Neuronal stem cell (in vitro differentiated cells): ENCODE data around the gene RELN.

Source experiments
- DNase-seq: peaks from one replicate; pipeline ENCODE4 v3.0.0-alpha.2; 2013; ENCODE audit warnings: low spot score
- H2AFZ ChIP-seq: one replicate; pipeline ENCODE4 v1.6.1; 2013; ENCODE audit warnings: mild to moderate bottlenecking, low read length, inconsistent platforms
- H2AK5ac ChIP-seq: 2 replicates; pipeline ENCODE4 v1.6.1; 2013; ENCODE audit warnings: low read depth, mild to moderate bottlenecking, inconsistent platforms, low read length, moderate library complexity, mixed read lengths
- H2BK120ac ChIP-seq: 2 replicates; pipeline ENCODE4 v1.6.1; 2013; ENCODE audit warnings: low read depth, mild to moderate bottlenecking, inconsistent platforms, low read length, moderate library complexity, mixed read lengths
- H2BK12ac ChIP-seq: one replicate; pipeline ENCODE4 v1.6.1; 2013; ENCODE audit warnings: low read length, inconsistent platforms
- H2BK15ac ChIP-seq: 2 replicates; pipeline ENCODE4 v1.6.1; 2013; ENCODE audit warnings: mild to moderate bottlenecking, low read length, inconsistent platforms, mixed read lengths
- H2BK5ac ChIP-seq: one replicate; pipeline ENCODE4 v1.6.1; 2013; ENCODE audit warnings: inconsistent platforms, mild to moderate bottlenecking, low read length, moderate library complexity
- H3K14ac ChIP-seq: one replicate; pipeline ENCODE4 v1.6.1; 2013; ENCODE audit warnings: low read length, inconsistent platforms
- H3K18ac ChIP-seq: 2 replicates; pipeline ENCODE4 v1.6.1; 2013; ENCODE audit warnings: low read length, inconsistent platforms
- H3K23ac ChIP-seq: 2 replicates; pipeline ENCODE4 v1.6.1; 2013; ENCODE audit warnings: low read depth, mild to moderate bottlenecking, mixed read lengths, low read length, inconsistent platforms; ENCODE audit not compliant: poor library complexity
- H3K27ac ChIP-seq: replicated peaks from 3 replicates; pipeline ENCODE4 v1.5.1; 2013; ENCODE audit warnings: low read length, inconsistent platforms
- H3K27me3 ChIP-seq, 3 experiments: 2 replicates each; pipeline ENCODE4 v1.6.1; 2013; ENCODE audit warnings: low read length in 3 of 3, mild to moderate bottlenecking in 2 of 3, inconsistent platforms in 1 of 3, low read depth in 1 of 3, mixed read lengths in 1 of 3, moderate library complexity in 1 of 3; ENCODE audit not compliant: control insufficient read depth in 3 of 3, insufficient read depth in 3 of 3
- H3K36me3 ChIP-seq, 2 donors: replicated peaks in 1 of 2; 2 replicates each; pipeline ENCODE4 v1.6.1; 2013; ENCODE audit warnings: low read length in 2 of 2; ENCODE audit not compliant: control insufficient read depth in 2 of 2, insufficient read depth in 2 of 2
- H3K4ac ChIP-seq: 2 replicates; pipeline ENCODE4 v1.6.1; 2013; ENCODE audit warnings: inconsistent platforms, mild to moderate bottlenecking, low read length, moderate library complexity
- H3K4me1 ChIP-seq, 2 donors: 1 replicate in 1 of 2; 2 replicates in 1 of 2; pipeline ENCODE4 v1.6.1; 2013; ENCODE audit warnings: low read length in 2 of 2, low read depth in 1 of 2; ENCODE audit not compliant: control insufficient read depth in 2 of 2, insufficient read depth in 1 of 2
- H3K4me2 ChIP-seq: one replicate; pipeline ENCODE4 v1.6.1; 2013; ENCODE audit warnings: mild to moderate bottlenecking, low read length, inconsistent platforms; ENCODE audit not compliant: insufficient read depth, poor library complexity, severe bottlenecking
- H3K4me3 ChIP-seq, 2 donors: 2 replicates each; pipeline ENCODE4 v1.5.1; 2013; ENCODE audit warnings: low read length in 2 of 2, mild to moderate bottlenecking in 2 of 2, inconsistent platforms in 1 of 2, moderate library complexity in 1 of 2
- H3K79me1 ChIP-seq: one replicate; pipeline ENCODE4 v1.6.1; 2013; ENCODE audit warnings: low read depth, mild to moderate bottlenecking, inconsistent platforms, low read length, moderate library complexity
- H3K9ac ChIP-seq: one replicate; pipeline ENCODE4 v1.6.1; 2013; ENCODE audit warnings: mild to moderate bottlenecking, low read depth, low read length, inconsistent platforms; ENCODE audit not compliant: poor library complexity
- H3K9me3 ChIP-seq, 2 donors: replicated peaks in 1 of 2; 2 replicates each; pipeline versions ENCODE3 to v1.6.1; 2013; ENCODE audit warnings: low read length in 2 of 2, mild to moderate bottlenecking in 2 of 2, inconsistent platforms in 1 of 2, low read depth in 1 of 2, mixed read lengths in 1 of 2, moderate library complexity in 1 of 2; ENCODE audit not compliant: control insufficient read depth in 2 of 2, insufficient read depth in 1 of 2
- H4K8ac ChIP-seq: one replicate; pipeline ENCODE4 v1.6.1; 2013; ENCODE audit warnings: low read depth, mild to moderate bottlenecking, inconsistent platforms, low read length, moderate library complexity
- H4K91ac ChIP-seq: one replicate; pipeline ENCODE4 v1.6.1; 2013; ENCODE audit warnings: low read length, low read depth, mild to moderate bottlenecking, inconsistent platforms; ENCODE audit not compliant: poor library complexity
- WGBS, 2 donors: extraction: QIAGEN DNeasy Blood & Tissue Kit; methylation state at CpG; one replicate each; pipeline ENCODE4 v1.1.7; 2013; ENCODE audit warnings: missing lambda C conversion rate in 2 of 2, mixed read lengths in 1 of 2; ENCODE audit not compliant: insufficient read length in 2 of 2, insufficient replicate concordance in 1 of 2; ENCODE audit errors: extremely low coverage in 2 of 2; 5-methylcytosine and 5-hydroxymethylcytosine counted together

Gene RELN

GRCh38 chr7:103832438-103832837 is 157.0 kb downstream of the RELN start:
- H2AK5ac ChIP-seq: no peak overlapping the region
- H3K23ac ChIP-seq: no peak overlapping the region
- no peak overlapping the region for H3K18ac ChIP-seq
- no CpG with 5 or more reads among the region's 2 CpGs for WGBS, 2 donors
- no peak overlapping the region for H3K9ac ChIP-seq
- no peak overlapping the region for H2BK5ac ChIP-seq
- no peak overlapping the region for H3K27ac ChIP-seq
- H3K9me3 ChIP-seq: no peaks in the 10 kb centered on the region
- no peak overlapping the region for H4K8ac ChIP-seq
- no peak overlapping the region for H3K4me2 ChIP-seq
- H2BK12ac ChIP-seq: no peak overlapping the region
- H2BK120ac ChIP-seq: no peak overlapping the region
- H3K36me3 ChIP-seq: no peaks in the 10 kb centered on the region
- no peaks in the 10 kb centered on the region for H3K27me3 ChIP-seq
- no peak overlapping the region for H4K91ac ChIP-seq
- no peak overlapping the region for H3K14ac ChIP-seq
- H3K4me3 ChIP-seq: no peak overlapping the region
- no peaks in the 10 kb centered on the region for H3K79me1 ChIP-seq
- no peak for DNase-seq
- H3K4me1 ChIP-seq: no peaks in the 10 kb centered on the region
- H3K4ac ChIP-seq: no peak overlapping the region
- H2BK15ac ChIP-seq: no peak overlapping the region
- H2AFZ ChIP-seq: no peak overlapping the region

GRCh38 chr7:103824251-103824650 is 165.2 kb downstream of the RELN start:
- no peak overlapping the region for H3K4me2 ChIP-seq
- no peak overlapping the region for H2BK5ac ChIP-seq
- H3K4ac ChIP-seq: no peak overlapping the region
- H3K9ac ChIP-seq: no peak overlapping the region
- no peaks in the 10 kb centered on the region for H3K79me1 ChIP-seq
- H3K4me1 ChIP-seq: no peaks in the 10 kb centered on the region
- H2BK120ac ChIP-seq: no peak overlapping the region
- H3K23ac ChIP-seq: no peak overlapping the region
- H3K4me3 ChIP-seq: no peak overlapping the region
- DNase-seq: no peak
- H4K8ac ChIP-seq: no peak overlapping the region
- H4K91ac ChIP-seq: no peak overlapping the region
- no peak overlapping the region for H2BK12ac ChIP-seq
- no peaks in the 10 kb centered on the region for H3K9me3 ChIP-seq
- H3K14ac ChIP-seq: no peak overlapping the region
- H3K27me3 ChIP-seq: no peaks in the 10 kb centered on the region
- H3K18ac ChIP-seq: no peak overlapping the region
- H2BK15ac ChIP-seq: no peak overlapping the region
- no peak overlapping the region for H3K27ac ChIP-seq
- no peak overlapping the region for H2AFZ ChIP-seq
- no peaks in the 10 kb centered on the region for H3K36me3 ChIP-seq
- H2AK5ac ChIP-seq: no peak overlapping the region

GRCh38 chr7:103823084-103823483 is 166.4 kb downstream of the RELN start:
- no peaks in the 10 kb centered on the region for H3K4me1 ChIP-seq
- H2BK15ac ChIP-seq: no peak overlapping the region
- no peaks in the 10 kb centered on the region for H3K79me1 ChIP-seq
- H3K14ac ChIP-seq: no peak overlapping the region
- H2AFZ ChIP-seq: no peak overlapping the region
- no peak overlapping the region for H3K18ac ChIP-seq
- no peak overlapping the region for H3K27ac ChIP-seq
- DNase-seq: no peak
- no peak overlapping the region for H2BK5ac ChIP-seq
- no peak overlapping the region for H3K4me3 ChIP-seq
- H3K9me3 ChIP-seq: no peaks in the 10 kb centered on the region
- H3K27me3 ChIP-seq: no peaks in the 10 kb centered on the region
- no peak overlapping the region for H2AK5ac ChIP-seq
- no CpG with 5 or more reads among the region's 1 CpG for WGBS, 2 donors
- H2BK12ac ChIP-seq: no peak overlapping the region
- no peak overlapping the region for H2BK120ac ChIP-seq
- no peak overlapping the region for H3K23ac ChIP-seq
- no peak overlapping the region for H4K8ac ChIP-seq
- no peak overlapping the region for H3K9ac ChIP-seq
- H3K4me2 ChIP-seq: no peak overlapping the region
- H3K36me3 ChIP-seq: no peaks in the 10 kb centered on the region
- no peak overlapping the region for H3K4ac ChIP-seq
- no peak overlapping the region for H4K91ac ChIP-seq

- Histone ChIP-seq H4K91ac (no peak overlapping the region), H3K4ac (no peak overlapping the region), H2BK15ac (no peak overlapping the region), H3K4me2 (no peak overlapping the region), H2BK120ac (no peak overlapping the region), H3K23ac (no peak overlapping the region), H3K9ac (no peak overlapping the region), H2BK12ac (no peak overlapping the region), H3K4me1 (no peaks in the 10 kb centered on the region), H3K9me3 (no peaks in the 10 kb centered on the region), H2AK5ac (no peak overlapping the region), H3K4me3 (no peak overlapping the region), H2AFZ (no peak overlapping the region), H3K36me3 (no peaks in the 10 kb centered on the region), H3K18ac (no peak overlapping the region), H4K8ac (no peak overlapping the region), H2BK5ac (no peak overlapping the region), H3K14ac (no peak overlapping the region), H3K79me1 (no peaks in the 10 kb centered on the region), H3K27ac (no peak overlapping the region), H3K27me3 (no peaks in the 10 kb centered on the region)
- no CpG with 5 or more reads among the region's 2 CpGs for WGBS, 2 donors
- no peak for DNase-seq
These were observed 168.4 kb downstream of the RELN start for GRCh38 chr7:103821092-103821491.
